ENCODE results near the gene CKAP4.

The CKAP4 gene

GRCh38 chr12:106238146-106238545 is 9.7 kb downstream of the CKAP4 start:
- Histone ChIP-seq H3K4me2 (ENCODE audit: low read length) (no peak overlapping the region), H3K27me3 (ENCODE audit: control insufficient read depth, insufficient read depth, low read length) (no peaks in the 10 kb centered on the region), H3K36me3 (ENCODE audit: insufficient read depth, low read length) (peaks cover 60% of the 10 kb centered on the region), H3K9me3 (replicated peaks; ENCODE audit: low read length) (no peaks in the 10 kb centered on the region), H3K4me3 (ENCODE audit: low read length) (no peak overlapping the region), H3K9ac (ENCODE audit: low read depth, low read length) (no peak overlapping the region), H3K4me1 (ENCODE audit: control insufficient read depth, insufficient read depth, low read length) (peaks cover 8% of the 10 kb centered on the region)

- Histone ChIP-seq H3K4me2 (ENCODE audit: low read length) (no peak overlapping the region), H3K4me3 (ENCODE audit: low read length) (no peak overlapping the region), H3K9ac (ENCODE audit: low read depth, low read length) (no peak overlapping the region)
These were observed 12.1 kb downstream of the CKAP4 start for GRCh38 chr12:106235770-106236169.

GRCh38 chr12:106234449-106234848 is 13.4 kb downstream of the CKAP4 start:
- H3K4me1 ChIP-seq (ENCODE audit: control insufficient read depth, insufficient read depth, low read length) = peaks cover 7% of the 10 kb centered on the region
- H3K9ac ChIP-seq (ENCODE audit: low read depth, low read length) = no peak overlapping the region
- no peaks in the 10 kb centered on the region for H3K27me3 ChIP-seq (ENCODE audit: control insufficient read depth, insufficient read depth, low read length)
- H3K36me3 ChIP-seq (ENCODE audit: insufficient read depth, low read length) = peaks cover 33% of the 10 kb centered on the region
- H3K9me3 ChIP-seq (replicated peaks; ENCODE audit: low read length) = no peaks in the 10 kb centered on the region
- no peak overlapping the region for H3K4me3 ChIP-seq (ENCODE audit: low read length)
- no peak overlapping the region for H3K4me2 ChIP-seq (ENCODE audit: low read length)

More at GRCh38 chr12:106235770-106236169, 12.1 kb downstream of the CKAP4 start:
- H3K9me3 ChIP-seq (replicated peaks; ENCODE audit: low read length) = no peaks in the 10 kb centered on the region
- H3K4me1 ChIP-seq (ENCODE audit: control insufficient read depth, insufficient read depth, low read length) = peaks cover 7% of the 10 kb centered on the region
- peaks cover 43% of the 10 kb centered on the region for H3K36me3 ChIP-seq (ENCODE audit: insufficient read depth, low read length)
- H3K27me3 ChIP-seq (ENCODE audit: control insufficient read depth, insufficient read depth, low read length) = no peaks in the 10 kb centered on the region

- peaks cover 7% of the 10 kb centered on the region for H3K4me1 ChIP-seq (ENCODE audit: control insufficient read depth, insufficient read depth, low read length)
- H3K4me2 ChIP-seq (ENCODE audit: low read length) = no peak overlapping the region
- no peaks in the 10 kb centered on the region for H3K27me3 ChIP-seq (ENCODE audit: control insufficient read depth, insufficient read depth, low read length)
- H3K4me3 ChIP-seq (ENCODE audit: low read length) = no peak overlapping the region
- H3K36me3 ChIP-seq (ENCODE audit: insufficient read depth, low read length) = peaks cover 18% of the 10 kb centered on the region
- H3K9me3 ChIP-seq (replicated peaks; ENCODE audit: low read length) = no peaks in the 10 kb centered on the region
- H3K9ac ChIP-seq (ENCODE audit: low read depth, low read length) = no peak overlapping the region
These were observed 14.8 kb downstream of the CKAP4 start for GRCh38 chr12:106233011-106233410.

GRCh38 chr12:106229036-106229591 is 18.7 kb downstream of the CKAP4 start:
- Histone ChIP-seq H3K27me3 (ENCODE audit: control insufficient read depth, insufficient read depth, low read length) (no peaks in the 10 kb centered on the region), H3K4me3 (ENCODE audit: low read length) (no peak overlapping the region), H3K4me2 (ENCODE audit: low read length) (no peak overlapping the region), H3K9me3 (replicated peaks; ENCODE audit: low read length) (no peaks in the 10 kb centered on the region), H3K9ac (ENCODE audit: low read depth, low read length) (no peak overlapping the region), H3K4me1 (ENCODE audit: control insufficient read depth, insufficient read depth, low read length) (peaks cover 9% of the 10 kb centered on the region), H3K36me3 (ENCODE audit: insufficient read depth, low read length) (no peaks in the 10 kb centered on the region)

- H3K9me3 ChIP-seq (replicated peaks; ENCODE audit: low read length) = no peaks in the 10 kb centered on the region
These were observed 19.5 kb downstream of the CKAP4 start for GRCh38 chr12:106228320-106228710.

GRCh38 chr12:106227641-106228319 is 20.0 kb downstream of the CKAP4 start:
- no peaks in the 10 kb centered on the region for H3K27me3 ChIP-seq (ENCODE audit: control insufficient read depth, insufficient read depth, low read length)
- no peaks in the 10 kb centered on the region for H3K9me3 ChIP-seq (replicated peaks; ENCODE audit: low read length)
- H3K4me3 ChIP-seq (ENCODE audit: low read length) = no peak overlapping the region
- no peak overlapping the region for H3K9ac ChIP-seq (ENCODE audit: low read depth, low read length)
- H3K36me3 ChIP-seq (ENCODE audit: insufficient read depth, low read length) = no peaks in the 10 kb centered on the region
- H3K4me2 ChIP-seq (ENCODE audit: low read length) = no peak overlapping the region
- H3K4me1 ChIP-seq (ENCODE audit: control insufficient read depth, insufficient read depth, low read length) = peaks cover 9% of the 10 kb centered on the region

More at GRCh38 chr12:106228320-106228710, 19.5 kb downstream of the CKAP4 start:
- Histone ChIP-seq H3K9ac (ENCODE audit: low read depth, low read length) (no peak overlapping the region), H3K27me3 (ENCODE audit: control insufficient read depth, insufficient read depth, low read length) (no peaks in the 10 kb centered on the region), H3K36me3 (ENCODE audit: insufficient read depth, low read length) (no peaks in the 10 kb centered on the region), H3K4me1 (ENCODE audit: control insufficient read depth, insufficient read depth, low read length) (peaks cover 9% of the 10 kb centered on the region), H3K4me2 (ENCODE audit: low read length) (no peak overlapping the region), H3K4me3 (ENCODE audit: low read length) (no peak overlapping the region)

- no peaks in the 10 kb centered on the region for H3K36me3 ChIP-seq (ENCODE audit: insufficient read depth, low read length)
- H3K9me3 ChIP-seq (replicated peaks; ENCODE audit: low read length) = no peaks in the 10 kb centered on the region
- H3K4me3 ChIP-seq (ENCODE audit: low read length) = no peak overlapping the region
- no peak overlapping the region for H3K4me2 ChIP-seq (ENCODE audit: low read length)
- no peaks in the 10 kb centered on the region for H3K27me3 ChIP-seq (ENCODE audit: control insufficient read depth, insufficient read depth, low read length)
- no peak overlapping the region for H3K9ac ChIP-seq (ENCODE audit: low read depth, low read length)
- H3K4me1 ChIP-seq (ENCODE audit: control insufficient read depth, insufficient read depth, low read length) = peaks cover 9% of the 10 kb centered on the region
These were observed 20.8 kb downstream of the CKAP4 start for GRCh38 chr12:106226884-106227640.

GRCh38 chr12:106224355-106224706 is 23.5 kb downstream of the CKAP4 start:
- peaks cover 9% of the 10 kb centered on the region for H3K4me1 ChIP-seq (ENCODE audit: control insufficient read depth, insufficient read depth, low read length)
- no peak overlapping the region for H3K4me2 ChIP-seq (ENCODE audit: low read length)
- no peaks in the 10 kb centered on the region for H3K36me3 ChIP-seq (ENCODE audit: insufficient read depth, low read length)
- H3K4me3 ChIP-seq (ENCODE audit: low read length) = no peak overlapping the region
- no peak overlapping the region for H3K9ac ChIP-seq (ENCODE audit: low read depth, low read length)
- no peaks in the 10 kb centered on the region for H3K9me3 ChIP-seq (replicated peaks; ENCODE audit: low read length)
- no peaks in the 10 kb centered on the region for H3K27me3 ChIP-seq (ENCODE audit: control insufficient read depth, insufficient read depth, low read length)

GRCh38 chr12:106223485-106224354 is 24.1 kb downstream of the CKAP4 start:
- H3K4me2 ChIP-seq (ENCODE audit: low read length) = no peak overlapping the region
- no peaks in the 10 kb centered on the region for H3K9me3 ChIP-seq (replicated peaks; ENCODE audit: low read length)
- peaks cover 9% of the 10 kb centered on the region for H3K4me1 ChIP-seq (ENCODE audit: control insufficient read depth, insufficient read depth, low read length)
- H3K27me3 ChIP-seq (ENCODE audit: control insufficient read depth, insufficient read depth, low read length) = no peaks in the 10 kb centered on the region
- H3K4me3 ChIP-seq (ENCODE audit: low read length) = no peak overlapping the region
- no peak overlapping the region for H3K9ac ChIP-seq (ENCODE audit: low read depth, low read length)
- H3K36me3 ChIP-seq (ENCODE audit: insufficient read depth, low read length) = no peaks in the 10 kb centered on the region

GRCh38 chr12:106220536-106220935 is 27.3 kb downstream of the CKAP4 start:
- Histone ChIP-seq H3K9me3 (replicated peaks; ENCODE audit: low read length) (peaks cover 11% of the 10 kb centered on the region), H3K4me2 (ENCODE audit: low read length) (no peak overlapping the region), H3K4me1 (ENCODE audit: control insufficient read depth, insufficient read depth, low read length) (no peaks in the 10 kb centered on the region), H3K27me3 (ENCODE audit: control insufficient read depth, insufficient read depth, low read length) (peaks cover 4% of the 10 kb centered on the region), H3K9ac (ENCODE audit: low read depth, low read length) (no peak overlapping the region), H3K36me3 (ENCODE audit: insufficient read depth, low read length) (no peaks in the 10 kb centered on the region), H3K4me3 (ENCODE audit: low read length) (no peak overlapping the region)

All from skeletal muscle satellite cell (primary cell).